ENCODE data around the gene RALGAPA2. TPM values are rescaled to one million over a fixed set of nuclear protein-coding genes. Genes with fewer than 3 reads are reported as not detected.

RALGAPA2 gene
- total RNA-seq, 6 experiments from 2014 or later: 2.4 to 3.7 (median 3.2) TPM

DNA sequence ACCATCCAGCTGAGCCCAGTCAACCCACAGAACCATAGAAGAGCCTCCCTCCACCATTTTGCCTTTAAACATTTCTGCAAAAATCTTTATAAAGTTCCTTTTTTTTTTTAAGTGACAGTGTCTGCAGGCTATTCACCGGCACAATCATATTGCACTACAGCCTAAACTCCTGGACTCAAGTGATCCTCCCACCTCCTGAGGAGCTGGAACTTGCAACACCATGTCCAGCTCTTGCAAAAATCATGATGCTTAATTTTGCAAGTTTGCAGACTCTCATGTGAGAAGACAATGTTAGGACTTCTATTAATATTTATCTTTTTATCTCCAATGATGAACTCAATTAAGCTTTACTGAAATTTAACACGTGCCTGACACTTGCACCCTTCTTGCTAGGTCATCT is 255.7 kb downstream of the RALGAPA2 start:
- peaks cover 9% of the 10 kb centered on the region for H3K27me3 Mint-ChIP-seq (ENCODE audit: insufficient read depth)
- DNase-seq: no peak
- H3K27ac Mint-ChIP-seq: no peak overlapping the region
- H3K4me1 Mint-ChIP-seq (ENCODE audit: low read depth): peaks cover 42% of the 10 kb centered on the region
- TF ChIP-seq, protein P1, sequence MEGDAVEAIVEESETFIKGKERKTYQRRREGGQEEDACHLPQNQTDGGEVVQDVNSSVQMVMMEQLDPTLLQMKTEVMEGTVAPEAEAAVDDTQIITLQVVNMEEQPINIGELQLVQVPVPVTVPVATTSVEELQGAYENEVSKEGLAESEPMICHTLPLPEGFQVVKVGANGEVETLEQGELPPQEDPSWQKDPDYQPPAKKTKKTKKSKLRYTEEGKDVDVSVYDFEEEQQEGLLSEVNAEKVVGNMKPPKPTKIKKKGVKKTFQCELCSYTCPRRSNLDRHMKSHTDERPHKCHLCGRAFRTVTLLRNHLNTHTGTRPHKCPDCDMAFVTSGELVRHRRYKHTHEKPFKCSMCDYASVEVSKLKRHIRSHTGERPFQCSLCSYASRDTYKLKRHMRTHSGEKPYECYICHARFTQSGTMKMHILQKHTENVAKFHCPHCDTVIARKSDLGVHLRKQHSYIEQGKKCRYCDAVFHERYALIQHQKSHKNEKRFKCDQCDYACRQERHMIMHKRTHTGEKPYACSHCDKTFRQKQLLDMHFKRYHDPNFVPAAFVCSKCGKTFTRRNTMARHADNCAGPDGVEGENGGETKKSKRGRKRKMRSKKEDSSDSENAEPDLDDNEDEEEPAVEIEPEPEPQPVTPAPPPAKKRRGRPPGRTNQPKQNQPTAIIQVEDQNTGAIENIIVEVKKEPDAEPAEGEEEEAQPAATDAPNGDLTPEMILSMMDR (IDR thresholded peaks at IDR 0.05): no peak
- H3K4me3 Mint-ChIP-seq: no peak overlapping the region
- no peaks in the 10 kb centered on the region for H3K36me3 Mint-ChIP-seq (ENCODE audit: low read depth)
- H3K9me3 Mint-ChIP-seq: no peaks in the 10 kb centered on the region

DNA sequence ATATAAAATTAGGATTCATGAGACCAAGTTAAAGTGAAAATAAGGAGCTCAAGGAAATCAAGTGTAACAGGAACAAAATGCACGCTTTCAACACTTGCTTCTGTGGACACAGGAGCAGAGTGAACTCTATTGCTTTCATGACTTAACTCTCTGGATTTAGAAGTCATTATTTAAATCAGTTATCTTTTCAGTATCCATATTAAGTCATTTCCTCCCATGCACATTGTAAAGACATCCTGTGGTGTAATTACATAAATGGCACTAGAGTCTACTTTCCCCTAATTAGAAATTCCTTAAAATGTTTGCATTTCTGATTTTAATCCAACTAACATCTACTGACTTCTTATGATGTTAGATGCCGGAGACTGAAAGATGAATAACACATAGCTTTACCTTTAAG is 256.5 kb downstream of the RALGAPA2 start:
- Mint-ChIP-seq H3K4me1 (ENCODE audit: low read depth) (peaks cover 43% of the 10 kb centered on the region), H3K9me3 (no peaks in the 10 kb centered on the region), H3K27me3 (ENCODE audit: insufficient read depth) (peaks cover 9% of the 10 kb centered on the region), H3K36me3 (ENCODE audit: low read depth) (no peaks in the 10 kb centered on the region), H3K4me3 (no peak overlapping the region), H3K27ac (no peak overlapping the region)
- TF ChIP-seq, protein P1 (IDR thresholded peaks at IDR 0.05): no peak
- no peak for DNase-seq

DNA sequence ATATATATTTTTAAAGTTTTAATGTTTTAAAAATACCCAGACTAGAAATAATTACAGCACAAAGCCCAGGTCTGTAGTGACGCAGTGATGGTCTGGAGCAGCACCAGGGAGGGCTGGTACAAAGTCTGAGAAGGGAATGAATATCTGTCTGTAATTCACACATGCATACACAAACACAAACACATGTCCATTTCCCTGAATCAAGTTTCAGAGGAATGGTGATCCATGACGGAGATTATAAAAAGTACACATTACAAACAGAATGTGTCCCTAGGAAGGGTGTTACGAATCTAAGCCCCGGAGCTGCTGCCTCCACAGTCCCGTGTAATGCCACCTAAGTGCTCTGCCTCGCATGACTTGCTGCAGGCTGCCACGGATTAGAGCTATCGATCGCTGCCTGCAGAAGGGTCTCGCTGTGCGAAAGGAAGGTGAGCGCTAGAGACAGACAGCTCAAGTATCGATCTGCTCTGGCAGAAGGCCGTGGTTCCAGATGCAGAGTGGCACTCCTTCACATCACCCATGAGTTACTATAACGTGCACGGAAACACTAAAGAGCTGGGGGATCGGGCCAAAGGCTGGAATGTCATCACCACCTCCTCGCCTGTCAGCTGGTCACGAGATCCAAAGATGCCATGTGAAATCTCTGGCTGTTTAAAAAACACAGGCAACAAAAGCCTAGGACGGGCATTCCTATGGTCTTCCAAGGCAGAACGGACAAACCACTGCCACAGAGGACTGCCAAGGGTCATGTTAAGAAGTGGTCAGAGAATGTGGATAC is 257.4 kb downstream of the RALGAPA2 start:
- H3K4me3 Mint-ChIP-seq: no peak overlapping the region
- no peaks in the 10 kb centered on the region for H3K9me3 Mint-ChIP-seq
- TF ChIP-seq, protein P1 (IDR thresholded peaks at IDR 0.05): no peak
- H3K36me3 Mint-ChIP-seq (ENCODE audit: low read depth): no peaks in the 10 kb centered on the region
- H3K27ac Mint-ChIP-seq: no peak overlapping the region
- peaks cover 8% of the 10 kb centered on the region for H3K27me3 Mint-ChIP-seq (ENCODE audit: insufficient read depth)
- H3K4me1 Mint-ChIP-seq (ENCODE audit: low read depth): peaks cover 43% of the 10 kb centered on the region
- no peak for DNase-seq

DNA sequence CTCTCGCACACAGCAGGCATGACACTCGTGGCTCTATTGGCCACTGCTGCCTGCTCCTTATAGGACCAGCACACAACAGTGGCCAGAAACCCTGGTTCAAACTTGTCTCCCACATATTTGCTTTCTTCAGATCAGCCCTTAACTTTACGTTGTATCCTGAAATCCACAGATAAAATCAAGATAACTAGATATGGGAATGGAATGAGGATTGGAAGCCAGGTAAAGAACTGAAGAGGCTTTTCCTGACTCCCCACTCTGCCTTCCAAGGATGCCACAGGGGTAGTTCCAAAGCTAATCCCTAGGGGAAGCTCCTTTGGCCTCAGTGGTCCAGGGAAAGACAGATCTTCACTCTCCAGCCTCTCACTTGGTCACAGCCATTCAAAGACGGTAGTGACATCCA is 258.1 kb downstream of the RALGAPA2 start:
- no peaks in the 10 kb centered on the region for H3K9me3 Mint-ChIP-seq
- H3K27me3 Mint-ChIP-seq (ENCODE audit: insufficient read depth): peaks cover 5% of the 10 kb centered on the region
- peaks cover 37% of the 10 kb centered on the region for H3K4me1 Mint-ChIP-seq (ENCODE audit: low read depth)
- no peaks in the 10 kb centered on the region for H3K36me3 Mint-ChIP-seq (ENCODE audit: low read depth)
- TF ChIP-seq, protein P1 (IDR thresholded peaks at IDR 0.05): no peak
- no peak for DNase-seq
- no peak overlapping the region for H3K4me3 Mint-ChIP-seq
- H3K27ac Mint-ChIP-seq: no peak overlapping the region

DNA sequence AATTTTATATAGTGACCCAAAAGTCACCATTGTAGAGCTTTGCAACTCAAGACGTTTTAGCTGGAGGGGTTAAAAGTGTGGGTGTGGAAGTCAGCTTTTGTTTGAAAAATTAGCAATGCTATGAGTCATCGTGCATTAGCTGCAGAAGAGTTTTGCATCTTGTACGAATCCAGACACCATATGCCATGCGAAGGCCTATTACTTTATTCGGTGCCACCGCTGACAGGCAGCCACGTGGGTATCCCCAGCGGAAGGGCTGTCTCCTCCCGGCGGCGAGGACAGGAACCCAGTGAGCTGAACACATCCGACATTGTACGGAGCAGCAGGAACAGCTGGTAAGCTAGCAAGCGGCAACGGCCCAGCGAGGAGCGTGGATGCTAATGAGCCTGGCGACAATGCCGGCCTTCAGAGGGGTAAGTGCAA is 260.2 kb downstream of the RALGAPA2 start:
- Mint-ChIP-seq H3K36me3 (ENCODE audit: low read depth) (no peaks in the 10 kb centered on the region), H3K4me1 (ENCODE audit: low read depth) (peaks cover 27% of the 10 kb centered on the region), H3K27ac (peak overlapping the region; percentile 56), H3K4me3 (peak overlapping the region; percentile 77), H3K27me3 (ENCODE audit: insufficient read depth) (peaks cover 7% of the 10 kb centered on the region), H3K9me3 (no peaks in the 10 kb centered on the region)
- peak; percentile 27 for DNase-seq
- TF ChIP-seq, protein P1 (IDR thresholded peaks at IDR 0.05): no peak
